Peyer's patch (tissue), 4 donors: ENCODE data around the gene TCEAL9.

Experiments
- POLR2A ChIP-seq, 2 donors: fragments of 450-650 bp; IDR thresholded peaks; one replicate each; pipeline ENCODE4 v1.5.1; 2017; ENCODE audit warnings: antibody characterized with exemption in 2 of 2, mild to moderate bottlenecking in 2 of 2, moderate library complexity in 2 of 2
- TF ChIP-seq, protein P1 (sequence below), 6 experiments: fragments of 450-650 bp in 4 of 6; fragments of 200-600 bp in 2 of 6; sonication (generic) in 1 of 6; IDR thresholded peaks; one replicate each; pipeline ENCODE4 v1.5.1; 2017 to 2019; ENCODE audit warnings: antibody characterized with exemption in 6 of 6, mild to moderate bottlenecking in 3 of 6, moderate library complexity in 1 of 6

DNA sequence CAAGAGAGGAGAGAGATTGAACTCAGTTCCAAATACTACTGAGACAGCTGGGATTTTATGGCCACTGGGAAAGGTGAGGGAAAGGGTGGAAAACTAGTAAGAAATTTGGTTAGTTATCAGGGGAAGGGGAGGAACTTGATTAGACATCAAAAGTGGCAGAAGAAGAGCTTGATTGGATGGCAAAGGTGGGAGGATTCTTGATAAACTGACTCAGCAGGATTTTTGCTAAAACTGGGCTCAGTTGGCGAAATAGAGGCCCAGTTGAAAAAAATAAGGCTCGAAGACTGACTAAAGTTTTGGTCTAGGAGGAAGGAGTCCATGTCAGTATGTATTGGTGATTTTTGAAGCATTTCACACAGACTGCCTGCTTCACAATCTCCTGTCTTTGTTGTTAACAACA is 30.0 kb downstream of the TCEAL9 start:
- TF ChIP-seq, protein P1, sequence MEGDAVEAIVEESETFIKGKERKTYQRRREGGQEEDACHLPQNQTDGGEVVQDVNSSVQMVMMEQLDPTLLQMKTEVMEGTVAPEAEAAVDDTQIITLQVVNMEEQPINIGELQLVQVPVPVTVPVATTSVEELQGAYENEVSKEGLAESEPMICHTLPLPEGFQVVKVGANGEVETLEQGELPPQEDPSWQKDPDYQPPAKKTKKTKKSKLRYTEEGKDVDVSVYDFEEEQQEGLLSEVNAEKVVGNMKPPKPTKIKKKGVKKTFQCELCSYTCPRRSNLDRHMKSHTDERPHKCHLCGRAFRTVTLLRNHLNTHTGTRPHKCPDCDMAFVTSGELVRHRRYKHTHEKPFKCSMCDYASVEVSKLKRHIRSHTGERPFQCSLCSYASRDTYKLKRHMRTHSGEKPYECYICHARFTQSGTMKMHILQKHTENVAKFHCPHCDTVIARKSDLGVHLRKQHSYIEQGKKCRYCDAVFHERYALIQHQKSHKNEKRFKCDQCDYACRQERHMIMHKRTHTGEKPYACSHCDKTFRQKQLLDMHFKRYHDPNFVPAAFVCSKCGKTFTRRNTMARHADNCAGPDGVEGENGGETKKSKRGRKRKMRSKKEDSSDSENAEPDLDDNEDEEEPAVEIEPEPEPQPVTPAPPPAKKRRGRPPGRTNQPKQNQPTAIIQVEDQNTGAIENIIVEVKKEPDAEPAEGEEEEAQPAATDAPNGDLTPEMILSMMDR (IDR thresholded peaks at IDR 0.05), result no peak
- TF ChIP-seq POLR2A (IDR thresholded peaks at IDR 0.05), result no peak
